ENCODE data around the gene ISLR2. TPM values are rescaled to one million over a fixed set of nuclear protein-coding genes. Genes with fewer than 3 reads are reported as not detected.

Gene ISLR2
- total RNA-seq, 1 experiment from 2014 or later, result not detected

- DNase-seq (ENCODE audit: low spot score), result no peak
These were observed 42.5 kb downstream of the ISLR2 start for GRCh38 chr15:74172701-74173379.

DNA sequence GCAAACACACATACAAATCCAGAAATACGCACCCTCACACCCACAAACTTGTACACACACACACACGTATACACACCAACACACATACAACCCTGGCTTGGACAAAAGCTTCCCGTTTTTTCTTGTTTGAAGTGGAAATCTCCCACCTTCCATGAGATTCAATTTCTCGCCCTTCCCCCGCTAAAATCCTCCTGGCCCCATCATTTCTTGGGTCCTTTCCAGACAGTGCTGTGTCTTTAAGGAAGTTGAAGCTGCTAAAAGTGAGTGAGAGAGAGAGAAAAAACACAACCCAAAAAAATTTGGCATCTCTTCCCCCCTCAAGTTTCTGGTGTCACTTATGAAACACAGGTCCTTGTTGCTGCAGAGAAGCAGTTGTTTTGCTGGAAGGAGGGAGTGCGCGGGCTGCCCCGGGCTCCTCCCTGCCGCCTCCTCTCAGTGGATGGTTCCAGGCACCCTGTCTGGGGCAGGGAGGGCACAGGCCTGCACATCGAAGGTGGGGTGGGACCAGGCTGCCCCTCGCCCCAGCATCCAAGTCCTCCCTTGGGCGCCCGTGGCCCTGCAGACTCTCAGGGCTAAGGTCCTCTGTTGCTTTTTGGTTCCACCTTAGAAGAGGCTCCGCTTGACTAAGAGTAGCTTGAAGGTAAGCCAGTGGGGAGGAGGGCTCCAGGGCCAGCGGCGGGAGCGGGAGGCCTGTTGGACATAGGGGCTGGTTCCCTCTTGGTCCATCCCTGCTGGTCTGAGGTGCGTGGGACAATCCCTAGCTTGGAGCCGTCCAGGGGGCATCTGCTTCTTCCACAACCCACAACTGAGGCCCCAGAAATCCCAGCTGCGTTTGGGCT, 43.2 kb downstream of the ISLR2 start, which contains the start of gene ISLR:
TSS of gene ISLR (plus strand) at position 331 of the 839 bp plus-strand sequence. CDS start 1,149 bp downstream, outside the sequence.
- no peak for DNase-seq (ENCODE audit: low spot score)

More at GRCh38 chr15:74172701-74173379, 42.5 kb downstream of the ISLR2 start:
- in situ Hi-C loops (cut with HindIII; ENCODE audit: low sequenced_read_pairs), result loop anchor here (5.0 kb wide), 1 partner anchor 39 kb away; no protein-coding TSS in a partner anchor

GRCh38 chr15:74174219-74174957, 44.0 kb downstream of the ISLR2 start:
- no peak for DNase-seq (ENCODE audit: low spot score)
- in situ Hi-C loops (cut with HindIII; ENCODE audit: low sequenced_read_pairs), result loop anchor here (5.0 kb wide), 1 partner anchor 38 kb away; no protein-coding TSS in a partner anchor

More for the DNA sequence above, 43.2 kb downstream of the ISLR2 start, which contains the start of gene ISLR:
- in situ Hi-C loops (cut with HindIII; ENCODE audit: low sequenced_read_pairs), result loop anchor here (5.0 kb wide), 1 partner anchor 39 kb away; no protein-coding TSS in a partner anchor

DNA sequence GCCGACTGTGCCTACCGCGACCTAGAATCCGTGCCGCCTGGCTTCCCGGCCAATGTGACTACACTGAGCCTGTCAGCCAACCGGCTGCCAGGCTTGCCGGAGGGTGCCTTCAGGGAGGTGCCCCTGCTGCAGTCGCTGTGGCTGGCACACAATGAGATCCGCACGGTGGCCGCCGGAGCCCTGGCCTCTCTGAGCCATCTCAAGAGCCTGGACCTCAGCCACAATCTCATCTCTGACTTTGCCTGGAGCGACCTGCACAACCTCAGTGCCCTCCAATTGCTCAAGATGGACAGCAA, 44.5 kb downstream of the ISLR2 start:
- in situ Hi-C loops (cut with HindIII; ENCODE audit: low sequenced_read_pairs), result loop anchor here (5.0 kb wide), 1 partner anchor 37 kb away; no protein-coding TSS in a partner anchor
- DNase-seq (ENCODE audit: low spot score), result peak; percentile 23

- in situ Hi-C loops (cut with HindIII; ENCODE audit: low sequenced_read_pairs), result no loop called here
These were observed 45.1 kb downstream of the ISLR2 start for GRCh38 chr15:74175271-74176191.

DNA sequence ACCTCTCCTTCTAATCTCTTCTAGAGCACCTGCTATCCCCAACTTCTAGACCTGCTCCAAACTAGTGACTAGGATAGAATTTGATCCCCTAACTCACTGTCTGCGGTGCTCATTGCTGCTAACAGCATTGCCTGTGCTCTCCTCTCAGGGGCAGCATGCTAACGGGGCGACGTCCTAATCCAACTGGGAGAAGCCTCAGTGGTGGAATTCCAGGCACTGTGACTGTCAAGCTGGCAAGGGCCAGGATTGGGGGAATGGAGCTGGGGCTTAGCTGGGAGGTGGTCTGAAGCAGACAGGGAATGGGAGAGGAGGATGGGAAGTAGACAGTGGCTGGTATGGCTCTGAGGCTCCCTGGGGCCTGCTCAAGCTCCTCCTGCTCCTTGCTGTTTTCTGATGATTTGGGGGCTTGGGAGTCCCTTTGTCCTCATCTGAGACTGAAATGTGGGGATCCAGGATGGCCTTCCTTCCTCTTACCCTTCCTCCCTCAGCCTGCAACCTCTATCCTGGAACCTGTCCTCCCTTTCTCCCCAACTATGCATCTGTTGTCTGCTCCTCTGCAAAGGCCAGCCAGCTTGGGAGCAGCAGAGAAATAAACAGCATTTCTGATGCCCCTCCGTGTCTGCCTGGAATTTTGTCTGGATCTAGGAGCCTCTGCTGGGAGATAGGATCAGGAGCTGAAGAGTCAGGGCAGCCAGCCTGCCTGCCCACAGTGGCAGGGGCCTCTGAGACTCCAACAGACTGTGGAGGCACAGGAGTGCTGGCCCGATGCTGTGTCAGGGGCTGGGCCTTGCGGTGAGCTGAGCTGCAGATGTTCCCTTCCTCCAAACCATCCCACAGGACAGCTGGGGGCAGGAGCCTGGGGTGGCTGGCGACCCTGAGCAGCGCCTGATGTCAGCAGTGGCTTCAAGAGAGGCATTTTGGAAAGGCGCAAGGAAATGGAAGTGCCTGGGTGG, 46.2 kb downstream of the ISLR2 start:
- in situ Hi-C loops (cut with HindIII; ENCODE audit: low sequenced_read_pairs), result no loop called here
- no peak for DNase-seq (ENCODE audit: low spot score)

More at GRCh38 chr15:74175271-74176191, 45.1 kb downstream of the ISLR2 start:
- no peak for DNase-seq (ENCODE audit: low spot score)

GRCh38 chr15:74178326-74179100, 48.1 kb downstream of the ISLR2 start:
- no peak for DNase-seq (ENCODE audit: low spot score)
- in situ Hi-C loops (cut with HindIII; ENCODE audit: low sequenced_read_pairs), result no loop called here

DNA sequence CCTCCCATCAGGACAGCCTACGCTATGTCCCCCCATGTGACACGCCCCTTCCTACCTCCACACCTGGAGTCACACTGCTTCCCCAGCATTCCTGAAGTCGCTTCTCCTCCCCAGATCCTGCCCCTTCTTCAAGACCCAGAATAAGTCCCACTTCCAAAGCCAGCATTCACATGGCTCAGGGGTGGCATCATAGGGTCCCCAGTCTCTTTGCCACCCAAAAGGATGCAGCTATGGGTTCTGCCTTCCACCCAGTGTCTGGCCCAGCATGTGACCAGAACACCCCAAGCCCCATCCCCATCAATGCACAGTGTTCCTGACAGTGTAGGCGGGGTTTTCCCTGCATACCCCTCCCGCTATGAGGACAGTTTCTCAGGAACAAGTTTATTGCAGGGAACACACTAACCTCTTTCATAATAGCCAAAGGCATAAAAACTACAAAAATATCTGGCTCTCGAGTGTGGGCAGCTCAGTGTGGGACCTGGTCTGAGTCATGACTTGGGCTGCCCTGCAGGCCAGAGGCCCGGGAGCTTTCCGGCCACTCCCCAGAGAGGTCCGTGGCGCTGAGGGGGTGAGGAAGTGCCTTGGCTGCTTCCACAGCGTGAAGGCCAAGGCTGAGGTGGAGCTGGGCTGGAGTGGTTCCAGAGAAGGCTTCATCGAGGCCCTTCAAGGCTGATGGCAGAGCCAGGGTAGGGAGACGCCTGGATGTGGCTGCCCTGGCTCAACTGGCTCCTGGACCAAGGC, 48.9 kb downstream of the ISLR2 start:
- no peak for DNase-seq (ENCODE audit: low spot score)
- in situ Hi-C loops (cut with HindIII; ENCODE audit: low sequenced_read_pairs), result no loop called here

GRCh38 chr15:74179983-74180880, 49.8 kb downstream of the ISLR2 start:
- in situ Hi-C loops (cut with HindIII; ENCODE audit: low sequenced_read_pairs), result no loop called here

DNA sequence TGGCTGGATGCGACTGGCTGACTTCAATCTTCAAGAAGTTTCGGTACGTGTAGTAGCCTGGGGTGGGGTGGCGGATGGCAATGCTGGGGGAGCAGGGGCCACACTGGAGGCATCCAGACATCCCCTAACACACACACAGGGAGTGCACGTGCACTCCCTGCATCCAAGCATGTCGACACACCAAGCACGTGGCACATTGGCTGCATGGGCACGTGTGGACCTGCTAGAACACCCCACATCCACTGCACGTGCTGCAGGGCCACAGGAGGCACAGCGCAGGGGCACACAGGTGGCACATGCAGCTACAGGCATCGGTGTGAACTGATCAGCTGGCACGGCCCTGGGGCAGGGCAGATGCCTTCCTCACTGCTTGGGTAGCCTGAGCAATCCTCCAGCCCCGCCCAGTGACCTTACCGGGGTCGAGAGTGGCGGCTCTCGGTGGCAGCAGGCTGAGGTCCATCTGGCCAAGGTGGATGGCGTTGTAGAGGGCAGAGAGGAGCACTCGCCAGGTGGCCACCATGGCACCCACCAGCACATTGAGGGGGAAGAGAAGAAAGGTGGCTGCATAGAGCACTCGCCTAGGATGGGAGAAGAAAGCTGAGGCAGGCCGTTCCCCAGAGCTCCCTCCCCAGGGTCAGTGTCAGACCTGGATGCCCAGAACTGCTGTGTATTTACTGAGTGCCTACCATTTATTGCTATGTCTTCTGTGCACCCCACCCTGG, 50.7 kb downstream of the ISLR2 start:
- DNase-seq (ENCODE audit: low spot score), result no peak
- in situ Hi-C loops (cut with HindIII; ENCODE audit: low sequenced_read_pairs), result no loop called here

More at GRCh38 chr15:74179983-74180880, 49.8 kb downstream of the ISLR2 start:
- DNase-seq (ENCODE audit: low spot score), result no peak

GRCh38 chr15:74182131-74182530, 51.7 kb downstream of the ISLR2 start:
- no peak for DNase-seq (ENCODE audit: low spot score)
- in situ Hi-C loops (cut with HindIII; ENCODE audit: low sequenced_read_pairs), result no loop called here

DNA sequence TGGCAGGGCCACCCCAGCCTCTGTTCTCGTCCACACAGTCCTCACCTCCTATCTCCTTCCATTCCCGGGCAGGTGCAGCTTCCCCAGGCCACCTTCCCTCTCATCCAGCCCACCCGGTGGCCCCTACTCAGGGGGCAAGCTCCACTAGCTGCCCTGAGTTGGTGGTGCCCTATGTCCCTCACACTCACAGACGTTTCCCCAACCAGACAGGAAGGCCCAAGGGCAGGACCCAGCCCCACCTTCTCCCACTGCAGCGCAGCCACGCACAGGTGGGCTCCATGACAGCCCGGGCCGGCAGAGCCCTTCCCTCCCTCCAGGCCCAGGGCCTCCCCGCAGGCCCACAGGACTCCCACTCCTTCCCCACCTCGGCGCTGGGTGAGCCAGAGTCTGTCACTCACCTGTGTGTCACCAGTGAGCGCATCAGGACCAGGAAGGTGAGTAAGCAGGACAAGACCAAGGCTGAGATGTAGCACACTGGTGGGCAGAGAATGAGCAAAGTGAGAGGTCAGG, 54.3 kb downstream of the ISLR2 start:
- no peak for DNase-seq (ENCODE audit: low spot score)
- in situ Hi-C loops (cut with HindIII; ENCODE audit: low sequenced_read_pairs), result no loop called here

DNA sequence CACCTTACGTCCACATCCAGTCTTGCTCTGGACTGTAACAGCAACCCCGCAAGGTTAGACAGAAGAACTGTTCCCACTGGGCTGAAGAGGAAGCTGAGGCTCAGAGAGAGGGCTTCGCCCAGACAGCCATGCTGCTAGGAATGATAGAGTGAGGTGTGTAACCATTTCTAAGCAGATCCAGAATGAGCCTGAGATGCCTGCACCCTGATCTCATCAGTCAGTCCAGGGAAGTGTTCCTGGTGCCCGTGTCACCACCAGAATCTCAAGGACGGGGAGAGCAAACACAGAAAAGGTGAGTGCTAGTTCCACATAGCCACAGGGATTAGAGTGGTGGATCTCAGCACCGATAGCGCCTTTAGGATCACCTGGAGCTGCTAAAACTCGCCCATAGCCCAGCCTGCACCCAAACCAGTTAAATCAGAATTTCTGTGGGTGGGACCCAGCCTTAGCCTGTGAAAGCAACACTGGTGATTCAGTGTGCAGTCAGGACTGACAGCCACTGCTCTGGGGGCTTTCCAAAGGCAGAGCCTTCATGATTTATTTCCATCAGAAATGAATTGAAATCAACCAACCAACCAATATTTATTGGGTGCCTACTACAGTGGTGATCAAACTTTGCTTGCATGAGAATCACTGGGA, 55.4 kb downstream of the ISLR2 start:
- no peak for DNase-seq (ENCODE audit: low spot score)
- in situ Hi-C loops (cut with HindIII; ENCODE audit: low sequenced_read_pairs), result no loop called here
